GM21786 (cell line): Measurements from ENCODE around the gene ME2.
"Not testable (repeated sequence)": the region's sequence is repeated elsewhere in the genome, so short reads cannot be mapped to it uniquely, and the experiment has no call there.

Source experiments
- ATAC-seq: cut with Tn5 transposase; IDR thresholded peaks from one replicate; pipeline ENCODE4 v1.9.1; 2021; ENCODE audit not compliant: unreplicated experiment

The ME2 gene

DNA sequence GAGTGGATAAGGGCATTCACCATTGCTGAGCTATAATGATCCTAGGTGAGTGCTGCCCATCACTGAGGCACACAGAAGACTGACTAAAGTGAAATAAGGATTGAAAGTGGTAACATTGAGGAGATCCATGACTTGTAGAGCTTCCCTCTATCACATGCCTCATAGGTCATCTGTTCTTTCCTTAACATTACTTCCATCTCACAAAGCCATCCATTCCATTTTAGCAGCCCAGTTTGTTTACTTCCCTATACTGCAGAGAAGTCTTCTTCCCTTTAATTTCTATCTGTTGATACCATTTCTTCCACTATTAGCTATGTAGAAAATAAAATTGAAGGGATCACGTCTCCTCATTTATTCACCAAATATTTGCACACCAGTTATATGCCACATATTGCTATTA, 32.1 kb downstream of the ME2 start:
- ATAC-seq = no peak

GRCh38 chr18:50917021-50917420, 38.1 kb downstream of the ME2 start:
- no peak for ATAC-seq

- ATAC-seq = no peak
These were observed 39.2 kb downstream of the ME2 start for GRCh38 chr18:50918153-50918552.

DNA sequence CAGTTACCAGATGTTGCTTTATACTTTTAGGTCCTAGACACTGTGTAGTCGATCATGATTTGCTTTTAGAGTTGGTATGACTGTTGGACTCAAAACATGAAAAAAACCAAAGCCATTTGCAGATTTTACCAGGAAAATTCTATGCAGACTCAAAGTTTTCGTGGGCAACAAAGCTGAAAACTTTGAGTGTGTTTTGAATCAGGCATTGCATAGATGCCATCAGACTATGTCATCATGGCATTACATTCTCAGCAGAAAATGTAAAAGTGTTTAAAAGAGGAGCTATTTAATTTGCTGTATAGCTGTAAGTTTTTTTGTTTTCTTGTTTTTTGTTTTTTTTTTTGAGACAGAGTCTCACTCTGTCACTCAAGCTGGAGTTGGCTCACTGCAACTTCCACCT, 45.5 kb downstream of the ME2 start:
- ATAC-seq = no peak

GRCh38 chr18:50926521-50926920, 47.6 kb downstream of the ME2 start:
- ATAC-seq = no peak

GRCh38 chr18:50928551-50928950, 49.6 kb downstream of the ME2 start:
- no peak for ATAC-seq

- ATAC-seq = no peak
These were observed 54.8 kb downstream of the ME2 start for GRCh38 chr18:50933684-50934083.

DNA sequence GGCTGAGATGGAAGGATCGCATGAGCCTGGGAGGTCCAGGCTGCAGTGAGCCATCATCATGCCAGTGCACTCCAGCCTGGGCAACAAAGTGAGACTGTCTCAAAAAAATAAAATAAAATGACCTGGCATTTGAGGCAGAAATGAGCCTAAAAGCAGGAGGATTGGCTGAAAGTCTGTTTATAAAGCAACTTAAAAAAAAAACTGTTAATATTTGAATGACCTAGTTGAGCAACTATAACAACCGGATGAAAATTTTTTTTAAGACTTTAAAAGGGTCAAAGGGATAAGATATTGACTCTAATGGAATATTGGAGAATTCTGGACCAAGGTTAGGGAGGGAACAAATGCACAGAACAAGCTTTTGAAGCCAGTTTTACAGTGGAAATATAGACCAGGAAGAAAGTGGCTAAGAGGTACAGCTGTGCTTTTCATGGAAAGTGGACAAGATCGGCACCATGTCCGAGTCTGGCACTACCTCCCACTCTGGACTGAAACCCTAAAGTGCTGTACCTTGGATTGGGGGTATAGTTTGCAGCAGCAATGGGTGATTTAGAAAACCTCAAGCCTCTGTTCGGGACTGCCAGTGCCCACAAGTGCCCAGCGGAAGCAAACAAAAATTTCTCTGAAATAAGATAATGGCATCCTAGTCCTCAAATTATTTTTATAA, 55.8 kb downstream of the ME2 start:
- ATAC-seq = no peak

DNA sequence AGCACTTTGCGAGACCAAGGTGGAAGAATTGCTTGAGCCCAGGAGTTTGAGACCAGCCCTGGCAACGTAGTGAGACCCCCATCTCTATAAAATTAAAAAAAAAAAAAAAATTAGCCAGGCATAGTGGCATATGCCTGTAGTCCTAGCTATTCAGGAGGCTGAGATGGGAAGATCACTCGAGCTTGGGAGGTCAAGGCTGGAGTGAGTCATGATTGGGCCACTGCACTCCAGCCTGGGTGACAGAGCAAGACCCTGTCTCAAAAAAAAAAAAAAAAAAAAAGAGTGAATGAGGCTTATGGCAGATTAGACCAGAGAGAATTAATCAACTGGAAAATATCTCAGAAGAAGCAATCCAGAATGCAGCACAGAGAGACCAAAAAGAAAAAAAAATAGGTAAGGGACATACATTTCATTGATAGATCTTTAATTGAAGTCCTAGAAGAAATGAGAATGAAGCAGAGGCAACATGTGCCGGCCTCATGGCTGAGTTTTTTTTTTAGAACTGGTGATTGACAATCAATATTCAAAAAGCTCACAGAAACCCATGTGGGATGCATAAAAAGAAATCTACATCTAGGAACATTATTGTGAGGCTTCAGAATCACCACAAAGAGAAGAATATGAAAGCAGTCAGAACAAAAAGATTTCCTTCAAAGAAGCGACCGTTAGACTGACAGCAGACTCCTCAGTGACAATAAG, 56.7 kb downstream of the ME2 start:
- ATAC-seq = no peak

DNA sequence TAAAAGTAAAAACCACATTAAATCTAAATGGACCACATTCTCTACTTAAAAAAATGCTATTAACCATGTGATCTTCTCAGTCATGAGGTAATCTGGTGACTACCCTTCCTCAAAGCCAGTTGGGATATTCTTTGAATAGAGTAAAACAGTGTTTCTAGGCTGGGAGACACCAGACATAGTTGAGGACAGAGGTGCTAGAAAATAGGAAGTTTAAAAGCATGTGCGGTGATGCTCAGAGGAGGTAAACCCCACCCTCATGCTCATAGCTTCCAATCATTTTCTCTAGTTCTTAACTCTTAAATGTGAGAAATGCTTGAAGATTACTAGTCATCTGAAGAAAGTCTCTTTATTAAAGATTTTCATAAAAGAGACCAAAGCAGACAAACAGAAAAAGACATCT, 58.3 kb downstream of the ME2 start:
- ATAC-seq = no peak

- no peak for ATAC-seq
These were observed 60.0 kb downstream of the ME2 start for GRCh38 chr18:50938912-50939311.

- ATAC-seq = no peak
These were observed 65.5 kb downstream of the ME2 start for GRCh38 chr18:50944245-50944932.

DNA sequence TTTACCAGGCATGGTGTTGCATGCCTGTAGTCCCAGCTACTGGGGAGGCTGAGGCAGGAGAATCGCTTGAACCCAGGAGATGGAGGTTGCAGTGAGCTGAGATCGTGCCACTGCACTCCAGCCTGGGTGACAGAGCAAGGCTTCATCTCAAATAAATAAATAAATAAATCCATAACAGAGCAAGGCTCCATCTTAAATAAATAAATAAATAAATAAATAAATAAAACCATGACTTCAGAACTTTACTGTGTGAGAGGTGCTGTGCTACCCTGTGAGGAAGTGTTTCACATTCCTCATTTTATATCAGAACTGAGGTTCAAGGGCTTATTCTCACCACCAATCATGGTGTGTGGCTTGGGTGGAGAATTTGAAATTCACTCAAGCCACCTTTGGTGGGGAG, 67.0 kb downstream of the ME2 start:
- not testable (repeated sequence) for ATAC-seq

- ATAC-seq = no peak
These were observed 69.0 kb downstream of the ME2 start for GRCh38 chr18:50947899-50948298.

GRCh38 chr18:50949185-50949584, 70.3 kb downstream of the ME2 start:
- ATAC-seq = no peak

- ATAC-seq = no peak
These were observed 71.7 kb downstream of the ME2 start for GRCh38 chr18:50950626-50951025.

DNA sequence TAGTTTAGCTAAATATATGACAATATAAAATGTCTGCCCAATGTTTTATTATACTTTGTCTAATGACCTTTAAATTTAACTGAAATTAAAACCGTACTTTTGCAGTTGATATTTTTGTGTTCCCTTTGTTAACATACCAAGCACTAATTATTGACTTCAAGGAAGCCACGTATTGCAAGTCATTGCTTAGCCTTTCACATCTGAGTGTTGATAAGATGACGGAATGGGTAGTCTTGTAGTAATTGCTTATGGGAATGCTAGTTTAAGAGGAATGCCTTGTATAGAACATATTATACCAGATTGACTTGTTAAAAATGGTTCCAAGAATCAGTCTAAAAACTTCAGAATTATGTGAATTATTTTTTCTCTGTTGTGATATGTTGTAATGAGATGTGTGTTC, 74.9 kb downstream of the ME2 start:
- ATAC-seq = no peak

DNA sequence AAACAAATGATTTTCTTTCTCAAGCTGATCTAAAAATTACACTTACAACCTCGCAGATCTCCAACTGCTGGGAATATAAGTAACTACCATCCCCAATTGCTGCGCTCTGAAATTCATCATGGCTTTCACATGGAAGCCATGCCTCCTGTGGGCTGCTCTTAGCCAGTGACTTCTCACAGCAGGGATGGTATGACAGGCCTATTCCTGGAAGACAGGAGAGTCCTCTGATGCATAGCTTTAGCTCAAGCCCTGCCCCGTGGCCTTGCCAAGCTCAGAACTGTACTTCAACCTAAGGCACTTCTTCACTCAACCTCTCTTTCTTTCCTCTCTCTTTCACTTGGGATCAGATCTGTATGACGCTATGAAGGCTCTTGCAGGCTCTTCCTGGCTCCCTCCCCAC, 76.3 kb downstream of the ME2 start:
- ATAC-seq = no peak

DNA sequence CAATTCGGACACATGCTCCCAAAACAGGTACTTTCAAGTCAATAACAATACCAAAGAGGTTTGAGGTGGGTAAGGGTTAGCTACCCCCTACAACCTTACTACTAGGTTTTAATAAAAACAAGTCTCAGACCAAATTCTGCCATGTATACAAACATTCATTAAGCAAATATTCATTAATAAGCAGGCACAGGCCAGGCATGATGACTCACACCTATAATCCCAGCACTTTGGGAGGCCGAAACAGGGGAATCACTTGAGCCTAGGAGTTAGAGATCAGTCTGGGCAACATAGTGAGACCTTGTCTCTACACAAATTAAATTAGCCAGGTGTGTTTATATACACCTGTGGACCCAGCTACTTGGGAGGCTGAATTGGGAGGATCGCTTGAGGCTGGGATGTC, 77.2 kb downstream of the ME2 start:
- no peak for ATAC-seq

DNA sequence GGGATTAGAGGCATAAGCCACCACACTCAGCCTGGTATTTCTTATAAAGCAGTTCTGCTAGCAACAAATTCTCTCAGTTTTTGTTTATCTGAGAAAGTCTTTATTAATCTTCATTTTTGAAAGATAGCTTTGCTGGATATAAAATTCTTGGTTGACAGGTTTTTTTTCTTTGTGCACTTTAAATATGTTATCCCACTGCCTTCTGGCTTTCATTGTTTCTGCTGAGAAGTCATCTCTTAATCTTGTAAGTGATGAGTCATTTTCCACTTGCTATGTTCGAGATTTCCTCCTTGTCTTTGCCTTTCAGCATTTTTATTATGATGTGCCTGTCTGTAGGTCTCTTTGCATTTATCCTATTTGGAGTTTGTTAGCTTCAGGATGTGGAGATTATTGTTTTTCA, 83.1 kb downstream of the ME2 start:
- ATAC-seq = no peak

DNA sequence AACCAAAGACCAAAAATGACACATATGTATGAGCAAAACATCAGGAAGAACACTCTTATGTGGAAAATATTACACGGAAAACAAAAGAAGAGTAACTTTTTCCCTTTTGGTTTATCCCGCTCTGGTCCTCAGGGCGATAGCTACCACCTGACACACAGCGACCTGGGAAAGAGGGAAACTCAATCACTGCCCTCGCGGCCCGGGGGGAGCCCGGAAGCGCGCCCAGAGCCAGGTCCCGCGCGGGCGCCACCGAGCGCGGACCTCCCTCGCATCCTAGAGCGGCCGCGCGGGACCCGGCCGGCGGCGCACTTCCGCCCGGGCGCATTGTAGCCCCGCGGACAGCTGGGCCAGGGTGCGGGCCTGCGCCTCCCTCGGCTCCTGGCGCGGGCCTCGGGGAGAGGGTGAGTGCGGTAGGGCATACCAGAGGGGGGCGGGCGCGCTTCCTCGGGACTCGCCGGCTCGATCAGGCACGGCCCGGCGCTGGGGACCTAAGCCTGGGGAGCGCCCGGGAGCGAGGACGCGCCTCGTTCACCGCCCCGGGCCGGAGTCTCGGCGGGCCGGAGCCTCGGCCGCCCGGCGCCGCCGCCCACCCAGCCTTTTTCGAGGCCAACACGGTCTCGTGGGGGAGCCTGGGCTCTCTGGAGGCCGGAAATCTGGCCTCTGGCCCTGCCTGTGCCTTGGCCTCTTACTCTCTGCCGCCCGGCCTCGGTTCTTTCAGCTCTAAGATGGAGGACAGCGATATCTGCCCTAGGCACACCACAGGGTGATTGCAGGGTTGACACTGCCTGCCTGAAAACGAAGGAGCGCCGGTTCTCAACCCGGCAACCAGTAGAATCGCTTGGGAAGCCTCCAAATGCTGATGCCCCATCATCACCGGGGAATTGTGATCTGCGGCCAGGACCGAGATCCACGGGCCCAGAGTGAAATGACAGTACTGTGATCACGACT, 89.1 kb downstream of the ME2 start, which contains the start of gene ELAC1:
ELAC1 (plus strand) TSS at position 327 of the 948 bp plus-strand sequence. CDS start 6,365 bp downstream, outside the sequence.
- peak; percentile 86 for ATAC-seq
